Measurements from ENCODE around the gene SLC34A3. TPM values are rescaled to one million over a fixed set of nuclear protein-coding genes. Genes with fewer than 3 reads are reported as not detected.

SLC34A3 gene
- total RNA-seq, 1 donor from 2014 or later: not detected

- no peaks in the 10 kb centered on the region for H3K36me3 Mint-ChIP-seq (ENCODE audit: low read depth)
- H3K9me3 Mint-ChIP-seq: no peaks in the 10 kb centered on the region
- DNase-seq (ENCODE audit: low read depth, low spot score): no peak
- H3K27ac Mint-ChIP-seq (ENCODE audit: unreplicated experiment): no peak overlapping the region
- no peak for TF ChIP-seq CTCF (conservative IDR thresholded peaks at IDR 0.05)
- H3K4me1 Mint-ChIP-seq: peaks cover 21% of the 10 kb centered on the region
- H3K27me3 Mint-ChIP-seq (ENCODE audit: low read depth): no peaks in the 10 kb centered on the region
- peak overlapping the region; percentile 90 for H3K4me3 Mint-ChIP-seq
Observed at GRCh38 chr9:137185921-137186320, 44.8 kb upstream of the SLC34A3 start.

GRCh38 chr9:137186385-137186784 lies 44.3 kb upstream of the SLC34A3 start:
- no peaks in the 10 kb centered on the region for H3K27me3 Mint-ChIP-seq (ENCODE audit: low read depth)
- peak overlapping the region; percentile 90 for H3K4me3 Mint-ChIP-seq
- no peak overlapping the region for H3K27ac Mint-ChIP-seq (ENCODE audit: unreplicated experiment)
- H3K36me3 Mint-ChIP-seq (ENCODE audit: low read depth): no peaks in the 10 kb centered on the region
- DNase-seq (ENCODE audit: low read depth, low spot score): no peak
- H3K4me1 Mint-ChIP-seq: peaks cover 21% of the 10 kb centered on the region
- TF ChIP-seq CTCF (conservative IDR thresholded peaks at IDR 0.05): no peak
- no peaks in the 10 kb centered on the region for H3K9me3 Mint-ChIP-seq

GRCh38 chr9:137187386-137187785 lies 43.3 kb upstream of the SLC34A3 start:
- Mint-ChIP-seq H3K9me3 (no peaks in the 10 kb centered on the region), H3K27me3 (ENCODE audit: low read depth) (no peaks in the 10 kb centered on the region), H3K4me3 (peak overlapping the region; percentile 90), H3K27ac (ENCODE audit: unreplicated experiment) (no peak overlapping the region), H3K4me1 (peaks cover 21% of the 10 kb centered on the region), H3K36me3 (ENCODE audit: low read depth) (no peaks in the 10 kb centered on the region)
- no peak for TF ChIP-seq CTCF (conservative IDR thresholded peaks at IDR 0.05)
- DNase-seq (ENCODE audit: low read depth, low spot score): no peak

GRCh38 chr9:137188086-137188489 lies 42.6 kb upstream of the SLC34A3 start:
- no peaks in the 10 kb centered on the region for H3K36me3 Mint-ChIP-seq (ENCODE audit: low read depth)
- peak overlapping the region; percentile 81 for H3K27ac Mint-ChIP-seq (ENCODE audit: unreplicated experiment)
- H3K27me3 Mint-ChIP-seq (ENCODE audit: low read depth): no peaks in the 10 kb centered on the region
- H3K4me1 Mint-ChIP-seq: peaks cover 21% of the 10 kb centered on the region
- peak overlapping the region; percentile 90 for H3K4me3 Mint-ChIP-seq
- no peaks in the 10 kb centered on the region for H3K9me3 Mint-ChIP-seq
- TF ChIP-seq CTCF (conservative IDR thresholded peaks at IDR 0.05): no peak
- no peak for DNase-seq (ENCODE audit: low read depth, low spot score)

- DNase-seq (ENCODE audit: low read depth, low spot score): peak; percentile 94
- no peaks in the 10 kb centered on the region for H3K36me3 Mint-ChIP-seq (ENCODE audit: low read depth)
- H3K4me1 Mint-ChIP-seq: peaks cover 21% of the 10 kb centered on the region
- H3K9me3 Mint-ChIP-seq: no peaks in the 10 kb centered on the region
- TF ChIP-seq CTCF (conservative IDR thresholded peaks at IDR 0.05): peak; percentile 57
- H3K27me3 Mint-ChIP-seq (ENCODE audit: low read depth): no peaks in the 10 kb centered on the region
- peak within 1 kb of the TSS; percentile 98 for H3K27ac Mint-ChIP-seq (ENCODE audit: unreplicated experiment)
- peak within 1 kb of the TSS; percentile 96 for H3K4me3 Mint-ChIP-seq
Observed at GRCh38 chr9:137188490-137189296, 42.0 kb upstream of the SLC34A3 start, which contains the start of the genes ANAPC2 and SSNA1. Gene ANAPC2 (minus strand): TSS chr9:137188560. CDS start chr9:137188532, 28 bp downstream. Gene SSNA1 (plus strand): TSS chr9:137188676. CDS start chr9:137188727, 51 bp downstream.

All from neural crest cell (in vitro differentiated cells).